ENCODE results near the gene RASA2. TPM values are rescaled to one million over a fixed set of nuclear protein-coding genes. Genes with fewer than 3 reads are reported as not detected.

RASA2 gene
- total RNA-seq, 4 donors from 2014 or later: 1.9 to 10.6 (median 4.5) TPM

- TF ChIP-seq CTCF (IDR thresholded peaks at IDR 0.05 in 4 of 5, conservative IDR thresholded peaks at IDR 0.05 in 1 of 5): no peak
- no peak for TF ChIP-seq POLR2A (IDR thresholded peaks at IDR 0.05)
- intact Hi-C loops (cut with DNase I; ENCODE audit: low total_unique reads) (no loop called here), in situ Hi-C loops (cut with MboI; ENCODE audit: low sequenced_read_pairs in 4 of 4) (no loop called here)
- Histone ChIP-seq H3K4me1 (peaks cover 16 to 19% of the 10 kb centered on the region in 2 donors), H3K9me3 (no peaks in the 10 kb centered on the region), H3K36me3 (no peaks in the 10 kb centered on the region), H3K27ac (no peak overlapping the region), H3K4me3 (no peak overlapping the region), H3K27me3 (no peaks in the 10 kb centered on the region)
- DNase-seq (no peak), ATAC-seq (no peak)
Observed at GRCh38 chr3:141499284-141499683, 12.5 kb downstream of the RASA2 start.

GRCh38 chr3:141499965-141500364, 13.1 kb downstream of the RASA2 start:
- Histone ChIP-seq H3K27me3 (no peaks in the 10 kb centered on the region), H3K9me3 (no peaks in the 10 kb centered on the region), H3K27ac (no peak overlapping the region), H3K4me3 (no peak overlapping the region), H3K4me1 (peaks cover 16 to 19% of the 10 kb centered on the region in 2 donors), H3K36me3 (no peaks in the 10 kb centered on the region)
- in situ Hi-C loops (cut with MboI; ENCODE audit: low sequenced_read_pairs in 4 of 4): no loop called here
- TF ChIP-seq CTCF (IDR thresholded peaks at IDR 0.05 in 4 of 5, conservative IDR thresholded peaks at IDR 0.05 in 1 of 5) (no peak), POLR2A (IDR thresholded peaks at IDR 0.05) (no peak)
- ATAC-seq: no peak
- intact Hi-C loops (cut with DNase I; ENCODE audit: low total_unique reads): no loop called here
- no peak for DNase-seq

GRCh38 chr3:141500397-141500796, 13.6 kb downstream of the RASA2 start:
- peaks cover 16 to 19% of the 10 kb centered on the region in 2 donors for H3K4me1 ChIP-seq
- no peaks in the 10 kb centered on the region for H3K27me3 ChIP-seq
- in situ Hi-C loops (cut with MboI; ENCODE audit: low sequenced_read_pairs in 4 of 4) (no loop called here), intact Hi-C loops (cut with DNase I; ENCODE audit: low total_unique reads) (no loop called here)
- no peak overlapping the region for H3K4me3 ChIP-seq
- H3K36me3 ChIP-seq: no peaks in the 10 kb centered on the region
- no peak overlapping the region for H3K27ac ChIP-seq
- no peak for TF ChIP-seq CTCF (IDR thresholded peaks at IDR 0.05 in 4 of 5, conservative IDR thresholded peaks at IDR 0.05 in 1 of 5)
- no peak for TF ChIP-seq POLR2A (IDR thresholded peaks at IDR 0.05)
- DNase-seq: no peak
- H3K9me3 ChIP-seq: no peaks in the 10 kb centered on the region
- ATAC-seq: no peak

- ATAC-seq (no peak), DNase-seq (no peak)
- Histone ChIP-seq H3K4me3 (no peak overlapping the region), H3K27ac (no peak overlapping the region), H3K4me1 (peaks cover 3 to 6% of the 10 kb centered on the region in 2 donors), H3K27me3 (no peaks in the 10 kb centered on the region), H3K9me3 (no peaks in the 10 kb centered on the region), H3K36me3 (no peaks in the 10 kb centered on the region)
- intact Hi-C loops (cut with DNase I; ENCODE audit: low total_unique reads): no loop called here
- TF ChIP-seq CTCF (IDR thresholded peaks at IDR 0.05 in 4 of 5, conservative IDR thresholded peaks at IDR 0.05 in 1 of 5) (no peak), POLR2A (IDR thresholded peaks at IDR 0.05) (no peak)
- in situ Hi-C loops (cut with MboI; ENCODE audit: low sequenced_read_pairs in 4 of 4): no loop called here
Observed at GRCh38 chr3:141505166-141505565, 18.3 kb downstream of the RASA2 start.

- H3K27ac ChIP-seq: no peak overlapping the region
- H3K36me3 ChIP-seq: no peaks in the 10 kb centered on the region
- in situ Hi-C loops (cut with MboI; ENCODE audit: low sequenced_read_pairs in 4 of 4) (no loop called here), intact Hi-C loops (cut with DNase I; ENCODE audit: low total_unique reads) (no loop called here)
- DNase-seq (no peak), ATAC-seq (no peak)
- H3K27me3 ChIP-seq: no peaks in the 10 kb centered on the region
- H3K4me3 ChIP-seq: no peak overlapping the region
- no peak for TF ChIP-seq POLR2A (IDR thresholded peaks at IDR 0.05)
- TF ChIP-seq CTCF (IDR thresholded peaks at IDR 0.05 in 4 of 5, conservative IDR thresholded peaks at IDR 0.05 in 1 of 5): no peak
- H3K4me1 ChIP-seq: peaks cover 0 to 6% of the 10 kb centered on the region in 2 donors
- H3K9me3 ChIP-seq: no peaks in the 10 kb centered on the region
Observed at GRCh38 chr3:141506071-141506470, 19.2 kb downstream of the RASA2 start.
